Measurements from ENCODE around the gene PIMREG.

PIMREG gene

GRCh38 chr17:6437466-6437865, 6.8 kb upstream of the PIMREG start:
- DNase-seq (ENCODE audit: low read depth in 4 of 4, low spot score in 1 of 4) = no peak

DNA sequence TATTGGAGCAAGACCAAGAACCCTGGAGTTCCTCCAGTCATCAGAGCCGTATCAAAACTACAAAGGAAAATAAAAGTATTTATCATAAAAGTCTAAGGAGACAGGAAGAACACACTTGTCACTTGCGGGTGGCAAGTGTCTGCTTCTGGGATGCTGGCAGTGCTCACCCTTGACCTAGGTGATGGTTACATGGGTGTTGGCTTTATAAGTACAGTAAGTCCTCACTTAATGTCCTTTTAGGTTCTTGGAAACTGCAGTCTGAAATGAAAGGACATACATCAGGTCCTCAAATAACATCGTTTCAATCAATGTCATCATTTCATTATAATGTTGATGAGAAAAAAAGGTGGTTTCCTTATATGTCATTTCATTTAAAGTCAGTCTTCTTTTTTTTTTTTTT, 6.3 kb upstream of the PIMREG start:
- DNase-seq (ENCODE audit: low read depth in 4 of 4, low spot score in 1 of 4) = no peak

- no peak for DNase-seq (ENCODE audit: low read depth in 4 of 4, low spot score in 1 of 4)
Measured at GRCh38 chr17:6439951-6440350, 4.3 kb upstream of the PIMREG start.

GRCh38 chr17:6442775-6443174, 1.5 kb upstream of the PIMREG start:
- no peak for DNase-seq (ENCODE audit: low read depth in 4 of 4, low spot score in 1 of 4)

GRCh38 chr17:6444571-6445335, 498 bp downstream of the PIMREG start:
- DNase-seq (ENCODE audit: low read depth in 4 of 4, low spot score in 1 of 4) = no peak

DNA sequence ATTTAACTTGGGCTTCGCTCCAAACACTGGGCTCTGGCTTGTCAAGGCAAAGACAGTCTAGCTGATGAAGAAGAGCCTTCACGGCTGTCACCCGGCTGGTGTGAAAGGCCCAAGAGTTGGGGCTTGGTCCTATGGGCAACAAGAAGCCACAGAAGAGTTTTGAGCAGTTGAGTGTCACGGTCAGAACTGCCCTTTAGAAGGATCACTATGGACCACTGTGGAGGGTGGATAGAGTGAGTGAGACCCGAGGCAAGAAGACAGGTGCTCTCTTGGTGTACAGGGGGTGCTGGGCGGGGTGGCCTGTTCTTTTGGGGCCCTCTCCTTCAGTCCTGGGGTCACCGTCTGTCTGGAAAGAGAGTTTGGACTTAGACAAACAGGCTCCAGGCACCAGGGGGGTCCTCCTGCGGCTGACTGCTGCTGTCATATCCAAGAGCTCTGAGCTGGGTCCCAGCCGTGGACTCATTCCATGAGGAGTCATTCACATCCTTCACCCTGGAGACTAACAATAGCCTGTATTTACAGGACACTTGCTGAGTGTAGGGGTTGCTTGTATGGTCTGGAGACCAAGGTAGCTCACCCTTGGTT, 2.4 kb downstream of the PIMREG start:
- DNase-seq (ENCODE audit: low read depth in 4 of 4, low spot score in 1 of 4) = no peak

DNA sequence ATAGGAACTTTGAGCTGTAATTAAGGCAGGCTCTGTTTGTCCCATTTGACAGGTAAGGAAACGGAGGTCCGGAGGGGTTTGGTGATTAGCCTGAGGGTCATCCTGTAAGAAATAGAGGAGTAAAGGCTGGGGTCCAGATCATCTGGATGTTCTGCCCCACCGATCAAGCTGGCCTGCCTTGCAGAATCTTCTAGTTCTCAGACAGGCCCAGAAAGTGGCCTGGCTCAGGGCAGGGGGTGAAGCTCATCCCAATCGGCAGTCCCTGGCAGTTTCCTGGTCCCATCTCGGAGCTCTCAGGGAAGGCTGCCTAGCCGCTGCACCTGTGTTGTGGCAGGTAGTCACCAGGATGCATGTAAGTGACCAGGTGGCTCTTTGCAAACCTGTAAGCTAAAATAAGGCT, 4.2 kb downstream of the PIMREG start:
- no peak for DNase-seq (ENCODE audit: low read depth in 4 of 4, low spot score in 1 of 4)

GRCh38 chr17:6449307-6449706, 5.1 kb downstream of the PIMREG start:
- DNase-seq (ENCODE audit: low read depth in 4 of 4, low spot score in 1 of 4) = no peak

DNA sequence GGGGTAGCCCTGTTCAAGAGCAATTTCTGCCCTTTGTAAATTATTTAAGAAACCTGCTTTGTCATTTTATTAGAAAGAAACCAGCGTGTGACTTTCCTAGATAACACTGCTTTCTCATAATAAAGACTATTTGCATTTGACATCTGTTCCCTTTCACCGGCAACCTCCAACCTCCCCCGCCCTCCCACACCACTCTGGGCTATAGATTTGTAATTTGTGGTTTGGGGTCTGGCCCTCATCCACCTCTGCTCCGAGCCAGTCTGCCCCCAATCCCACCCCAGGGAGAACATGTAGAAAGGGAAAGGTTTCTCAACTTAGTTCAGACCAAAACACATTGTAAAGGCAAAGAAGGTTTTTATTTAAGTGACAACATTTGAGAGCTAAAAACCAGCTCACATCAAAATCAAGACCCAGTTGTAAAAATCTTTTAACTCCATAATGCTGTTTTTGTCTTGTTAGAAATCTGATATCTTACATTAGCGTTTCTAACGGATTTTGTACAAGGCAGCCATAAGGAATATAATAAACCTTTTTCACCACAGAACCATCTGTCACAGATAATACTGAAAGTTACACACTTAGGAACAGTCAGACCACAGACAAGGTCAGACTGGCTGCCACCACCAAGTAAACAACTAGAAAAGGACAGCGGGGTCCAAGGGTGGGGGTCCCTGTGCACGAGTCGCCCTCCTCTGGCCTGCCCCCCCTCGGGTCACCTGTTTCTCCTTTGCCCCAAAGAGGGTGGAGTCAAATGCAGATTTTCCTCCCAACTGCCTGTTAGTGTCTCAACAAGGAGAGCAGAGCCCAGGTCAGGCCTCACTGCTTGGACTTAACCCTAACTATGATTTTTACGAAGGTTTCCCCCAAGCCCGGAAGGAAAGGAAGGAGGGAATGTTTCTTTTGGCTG, 6.9 kb downstream of the PIMREG start:
- DNase-seq (ENCODE audit: low read depth in 4 of 4, low spot score in 1 of 4) = no peak

GRCh38 chr17:6452471-6453266, 8.4 kb downstream of the PIMREG start:
- DNase-seq (ENCODE audit: low read depth in 4 of 4, low spot score in 1 of 4) = no peak

DNA sequence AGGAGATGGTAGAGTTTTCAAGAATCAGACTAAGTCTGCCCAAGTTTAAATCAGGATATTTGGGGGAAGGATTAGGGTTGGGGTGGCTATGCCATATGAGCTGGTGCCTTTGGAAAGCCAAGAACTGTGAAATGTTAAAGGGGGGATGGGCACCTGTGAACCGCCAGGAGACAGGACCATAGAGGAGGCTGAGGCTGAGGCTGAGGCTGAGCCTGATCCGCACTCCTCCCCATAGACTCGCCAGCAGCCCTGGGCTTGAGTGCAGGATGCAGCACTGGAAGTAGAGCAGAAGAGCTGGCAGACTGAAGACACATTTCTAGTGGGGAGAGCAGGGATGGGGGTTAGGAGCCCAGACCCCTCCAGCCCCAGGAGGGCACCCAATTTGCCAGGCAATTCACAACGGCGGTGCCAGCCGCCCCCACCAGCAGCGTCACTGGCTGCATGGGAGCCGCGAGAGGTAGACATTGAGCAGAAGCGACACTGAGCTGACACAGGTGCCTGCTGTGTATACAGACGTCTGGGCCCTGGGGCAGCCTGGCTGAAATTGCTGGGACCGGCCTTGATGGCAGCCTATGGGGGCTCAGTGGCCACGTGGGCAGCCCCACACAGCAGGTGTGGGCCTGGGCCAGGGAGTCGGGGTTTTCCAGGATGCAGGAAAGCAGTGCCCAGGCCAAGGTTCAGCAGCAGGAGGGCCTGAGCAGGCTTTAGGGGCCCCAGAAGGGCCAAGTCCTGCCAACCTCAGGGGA, 9.2 kb downstream of the PIMREG start:
- no peak for DNase-seq (ENCODE audit: low read depth in 4 of 4, low spot score in 1 of 4)

- DNase-seq (ENCODE audit: low read depth in 4 of 4, low spot score in 1 of 4) = no peak
Measured at GRCh38 chr17:6454495-6455320, 10.5 kb downstream of the PIMREG start.

DNA sequence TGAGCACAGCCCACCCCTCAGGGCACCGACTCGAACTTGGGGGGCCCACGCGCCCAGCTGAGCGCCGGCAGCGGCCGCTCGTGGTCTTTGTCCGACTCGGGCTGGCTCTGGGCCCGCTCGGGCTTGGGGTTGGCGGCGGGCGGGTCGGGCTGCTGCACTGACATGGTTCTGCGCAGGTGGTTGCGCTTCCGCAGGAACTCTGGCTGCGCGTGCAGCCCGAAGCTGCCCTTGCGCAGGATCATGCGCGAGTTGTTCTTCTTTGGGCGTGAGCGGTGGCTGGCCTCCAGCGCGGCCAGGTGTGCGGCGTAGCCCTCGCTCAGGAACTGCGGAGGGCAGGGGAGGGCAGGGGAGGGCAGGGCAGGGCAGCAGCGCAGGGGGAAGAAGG, 11.1 kb downstream of the PIMREG start:
- DNase-seq (ENCODE audit: low read depth in 4 of 4, low spot score in 1 of 4) = peak in 2 of 4 experiments; percentile 9 to 10

DNA sequence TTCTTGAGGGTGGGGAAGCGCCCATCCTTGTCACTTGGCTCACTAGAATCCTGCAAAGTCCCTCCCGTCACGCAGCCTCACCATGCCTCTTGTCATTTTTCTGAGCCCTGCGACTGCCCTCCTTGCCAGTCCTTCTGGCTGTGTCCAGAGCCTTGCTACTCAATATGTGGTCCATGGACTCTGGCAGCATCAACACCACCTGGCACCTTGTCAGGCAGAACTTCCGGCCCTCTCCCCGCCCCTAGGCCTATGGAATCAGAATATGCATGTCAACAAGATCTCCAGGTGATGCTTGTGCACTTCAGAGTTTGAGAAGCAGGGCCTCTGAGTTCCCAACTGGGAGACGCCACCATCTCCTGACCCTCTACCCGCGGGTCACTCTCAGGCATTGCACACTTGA, 12.1 kb downstream of the PIMREG start:
- DNase-seq (ENCODE audit: low read depth in 4 of 4, low spot score in 1 of 4) = no peak

- DNase-seq (ENCODE audit: low read depth in 4 of 4, low spot score in 1 of 4) = no peak
Measured at GRCh38 chr17:6456914-6457687, 12.8 kb downstream of the PIMREG start.

DNA sequence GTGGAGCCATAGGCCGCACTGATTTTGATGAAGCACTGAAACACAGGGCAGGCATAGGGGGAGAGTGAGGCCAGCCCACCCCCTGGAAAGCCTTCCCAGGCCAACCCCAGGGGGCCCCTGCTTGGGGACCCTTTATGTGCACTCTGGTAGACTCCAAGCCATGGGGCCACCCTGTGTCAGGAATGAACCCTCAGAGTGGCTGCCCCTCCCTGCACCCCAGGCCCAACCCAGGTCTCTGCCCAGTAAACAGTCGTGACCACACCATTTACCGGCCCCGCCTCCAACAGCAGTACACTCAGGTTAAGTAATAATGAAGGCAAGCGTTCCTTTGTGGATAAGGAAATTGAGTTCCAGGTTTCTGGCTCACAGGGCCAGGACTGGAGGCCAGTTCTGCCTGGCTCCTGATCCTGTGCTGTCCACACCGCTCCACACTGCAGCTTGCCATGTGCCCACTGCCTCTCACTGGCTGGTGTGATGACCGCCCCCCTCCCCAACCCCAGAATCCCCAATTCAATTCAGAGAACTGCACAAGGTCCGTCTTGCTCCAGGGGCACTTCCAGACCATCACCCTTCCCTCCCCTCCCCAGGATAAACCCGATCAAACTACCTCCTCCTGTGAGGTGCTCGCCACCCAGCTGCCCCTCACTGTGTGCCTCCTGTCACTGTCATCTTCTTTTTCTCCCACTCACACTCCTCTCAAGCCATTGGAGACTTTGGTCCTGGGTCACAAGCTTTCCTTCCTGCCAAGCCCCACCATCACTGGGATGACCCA, 13.6 kb downstream of the PIMREG start:
- DNase-seq (ENCODE audit: low read depth in 4 of 4, low spot score in 1 of 4) = no peak

GRCh38 chr17:6458460-6458950, 14.2 kb downstream of the PIMREG start:
- no peak for DNase-seq (ENCODE audit: low read depth in 4 of 4, low spot score in 1 of 4)

All from stimulated activated CD4-positive, alpha-beta T cell treated with anti-CD3 and anti-CD28 coated beads, Interleukin-1b, Interleukin-23, amount 100 ng/mL, for 24 hours (primary cell).